ENCODE results near the gene NTRK2. TPM values are rescaled to one million over a fixed set of nuclear protein-coding genes. Genes with fewer than 3 reads are reported as not detected.

NTRK2 gene
- total RNA-seq, 2 experiments from 2014 or later = 1.8 TPM

DNA sequence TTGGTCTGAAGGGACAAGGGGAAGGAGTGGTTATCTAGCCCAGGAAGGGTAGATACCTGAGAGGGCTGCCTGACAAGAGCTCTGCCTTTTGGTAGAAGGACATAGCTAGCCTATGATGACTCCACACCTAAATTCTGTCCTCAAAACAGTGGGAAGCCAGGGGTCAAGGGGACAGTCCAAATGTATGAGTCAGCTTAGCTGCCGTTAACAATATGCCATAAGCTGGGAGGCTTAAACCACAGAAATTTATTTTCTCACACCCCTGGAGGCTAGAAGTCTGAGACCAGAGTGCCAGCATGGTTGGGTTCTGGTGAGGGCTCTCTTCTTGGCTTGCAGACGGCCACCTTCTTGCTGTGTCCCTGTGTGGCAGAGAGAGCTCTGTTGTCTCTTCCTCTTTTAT, 306.4 kb downstream of the NTRK2 start:
- H3K36me3 Mint-ChIP-seq (ENCODE audit: low read depth) = no peaks in the 10 kb centered on the region
- intact Hi-C loops (cut with DNase I, micrococcal nuclease) = no loop called here
- ATAC-seq (no peak), DNase-seq (no peak)
- no peak overlapping the region for H3K4me3 Mint-ChIP-seq
- H3K4me1 Mint-ChIP-seq = no peaks in the 10 kb centered on the region
- CTCF ChIA-PET = no interaction called here
- H3K9me3 Mint-ChIP-seq (ENCODE audit: low read depth) = no peaks in the 10 kb centered on the region
- POLR2A ChIA-PET = no interaction called here
- peaks cover 2% of the 10 kb centered on the region for H3K27me3 Mint-ChIP-seq
- no peak overlapping the region for H3K27ac Mint-ChIP-seq

DNA sequence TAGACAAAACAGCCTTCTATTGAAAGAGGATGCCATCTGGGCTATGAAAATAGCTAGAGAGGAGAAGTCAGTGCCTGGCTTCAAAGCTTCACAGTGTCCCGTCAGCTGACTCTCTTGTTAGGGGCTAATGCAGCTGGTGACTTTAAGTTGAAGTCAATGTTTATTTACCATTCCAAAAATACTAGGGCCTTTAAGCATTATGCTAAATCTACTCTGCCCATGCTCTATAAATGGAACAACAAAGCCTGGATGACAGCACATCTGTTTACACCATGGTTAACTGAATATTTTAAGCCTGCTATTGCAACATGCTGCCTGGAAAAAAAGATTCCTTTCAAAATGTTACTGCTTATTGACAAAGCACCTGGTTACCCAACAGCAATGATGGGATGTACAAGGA, 309.1 kb downstream of the NTRK2 start:
- Mint-ChIP-seq H3K36me3 (ENCODE audit: low read depth) (no peaks in the 10 kb centered on the region), H3K4me1 (no peaks in the 10 kb centered on the region), H3K9me3 (ENCODE audit: low read depth) (no peaks in the 10 kb centered on the region), H3K4me3 (no peak overlapping the region), H3K27me3 (peaks cover 2% of the 10 kb centered on the region), H3K27ac (no peak overlapping the region)
- ChIA-PET POLR2A (no interaction called here), CTCF (no interaction called here)
- ATAC-seq = no peak
- DNase-seq = no peak
- intact Hi-C loops (cut with DNase I, micrococcal nuclease) = no loop called here

DNA sequence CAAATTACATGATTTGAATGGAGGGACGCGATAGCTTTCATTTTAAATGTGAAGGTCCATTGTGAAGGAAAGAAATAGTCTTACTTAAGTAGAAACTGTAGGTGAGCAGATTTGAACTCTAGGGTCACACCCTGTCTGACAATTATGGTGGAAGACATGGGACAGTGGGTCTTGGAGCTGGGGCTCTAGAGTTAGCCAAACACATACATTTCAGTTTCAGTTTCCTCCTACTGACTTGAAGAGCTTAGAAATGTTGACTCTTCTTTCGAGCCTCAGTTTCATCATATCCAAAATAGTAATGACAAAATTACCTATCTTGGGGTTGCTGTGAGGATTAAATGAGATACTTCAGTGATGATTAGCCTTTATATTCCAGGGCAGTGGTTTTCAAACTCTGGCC, 314.2 kb downstream of the NTRK2 start:
- intact Hi-C loops (cut with DNase I, micrococcal nuclease) = no loop called here
- ChIA-PET POLR2A (no interaction called here), CTCF (no interaction called here)
- Mint-ChIP-seq H3K27ac (no peak overlapping the region), H3K4me1 (no peaks in the 10 kb centered on the region), H3K36me3 (ENCODE audit: low read depth) (no peaks in the 10 kb centered on the region), H3K9me3 (ENCODE audit: low read depth) (no peaks in the 10 kb centered on the region), H3K4me3 (no peak overlapping the region), H3K27me3 (peaks cover 6% of the 10 kb centered on the region)
- no peak for ATAC-seq
- no peak for DNase-seq

DNA sequence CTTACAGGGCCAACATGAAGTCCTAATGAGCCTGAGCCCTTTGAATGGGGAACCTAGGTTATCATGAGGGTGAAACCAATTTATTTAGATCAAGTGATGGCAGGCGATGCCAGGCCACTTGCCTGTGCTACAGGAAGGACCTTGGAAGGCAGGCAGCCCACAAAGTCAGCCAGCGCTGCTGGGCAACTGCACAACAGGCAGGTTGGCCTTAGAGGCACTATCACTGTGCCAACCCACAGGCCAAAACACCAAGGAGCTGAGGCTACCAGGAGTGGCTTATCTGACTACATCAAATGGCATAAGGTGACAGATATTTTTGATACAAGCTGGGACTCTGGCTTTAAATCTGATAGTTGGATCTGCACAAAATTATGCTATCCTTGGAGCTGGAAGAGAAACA, 319.1 kb downstream of the NTRK2 start:
- H3K27ac Mint-ChIP-seq = no peak overlapping the region
- ATAC-seq (no peak), DNase-seq (no peak)
- no peaks in the 10 kb centered on the region for H3K4me1 Mint-ChIP-seq
- no peaks in the 10 kb centered on the region for H3K36me3 Mint-ChIP-seq (ENCODE audit: low read depth)
- intact Hi-C loops (cut with DNase I, micrococcal nuclease) = no loop called here
- no peak overlapping the region for H3K4me3 Mint-ChIP-seq
- peaks cover 12% of the 10 kb centered on the region for H3K27me3 Mint-ChIP-seq
- ChIA-PET CTCF (no interaction called here), POLR2A (no interaction called here)
- no peaks in the 10 kb centered on the region for H3K9me3 Mint-ChIP-seq (ENCODE audit: low read depth)

DNA sequence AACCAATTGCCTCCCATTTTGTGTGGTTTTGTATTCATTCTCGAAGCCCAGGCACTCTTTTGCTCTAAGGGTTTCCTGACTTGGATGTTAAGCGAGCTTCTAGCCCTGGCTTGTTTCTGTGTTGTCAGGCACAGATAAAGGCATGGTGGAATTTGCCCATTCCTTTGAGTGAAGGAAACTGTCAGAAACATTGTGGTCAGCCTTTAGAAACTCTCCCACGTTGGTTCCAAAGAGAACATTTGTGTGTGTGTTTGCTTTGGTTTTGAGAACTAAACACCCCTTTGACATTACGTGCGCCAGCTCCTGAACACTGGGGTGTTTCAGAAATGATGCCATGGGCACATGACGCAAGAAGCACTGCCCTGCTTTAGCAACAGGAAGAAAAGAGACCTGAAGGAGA, 320.9 kb downstream of the NTRK2 start:
- CTCF ChIA-PET = no interaction called here
- DNase-seq (no peak), ATAC-seq (no peak)
- H3K27ac Mint-ChIP-seq = no peak overlapping the region
- POLR2A ChIA-PET = no interaction called here
- H3K9me3 Mint-ChIP-seq (ENCODE audit: low read depth) = no peaks in the 10 kb centered on the region
- H3K36me3 Mint-ChIP-seq (ENCODE audit: low read depth) = no peaks in the 10 kb centered on the region
- H3K4me3 Mint-ChIP-seq = no peak overlapping the region
- peaks cover 13% of the 10 kb centered on the region for H3K27me3 Mint-ChIP-seq
- no peaks in the 10 kb centered on the region for H3K4me1 Mint-ChIP-seq
- intact Hi-C loops (cut with DNase I, micrococcal nuclease) = no loop called here

DNA sequence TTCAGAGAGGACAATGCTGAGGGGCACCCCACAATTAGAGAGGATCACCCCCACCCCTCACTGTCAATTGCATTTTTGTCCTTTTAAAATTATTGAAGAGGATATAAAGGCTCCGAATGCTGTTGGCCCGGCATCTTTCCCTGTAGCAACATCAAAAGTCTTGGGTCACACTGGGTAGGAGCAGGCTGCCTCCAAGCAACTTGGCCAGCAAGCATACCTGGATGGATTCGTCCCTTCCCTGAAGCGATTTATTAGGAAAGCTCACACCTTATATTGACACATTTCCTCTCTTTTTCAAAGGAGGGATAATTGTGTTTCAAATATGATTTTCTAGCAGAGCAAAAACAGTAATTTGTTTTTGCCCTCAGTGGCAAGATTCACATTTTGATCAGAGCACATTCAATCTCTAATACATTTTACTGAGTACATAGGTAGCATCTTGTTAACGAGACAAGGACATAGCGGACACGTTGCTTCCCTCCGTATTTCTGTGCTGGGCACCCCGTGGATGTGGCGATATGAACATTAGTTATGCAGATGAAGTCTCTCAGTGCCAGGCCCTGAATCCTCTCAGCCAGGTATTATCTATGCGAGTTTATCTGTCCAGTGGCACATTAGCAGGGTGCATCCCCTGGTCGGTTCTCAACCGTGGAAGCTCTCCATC, 321.5 kb downstream of the NTRK2 start:
- CTCF ChIA-PET = no interaction called here
- ATAC-seq (no peak), DNase-seq (no peak)
- intact Hi-C loops (cut with DNase I, micrococcal nuclease) = no loop called here
- H3K4me1 Mint-ChIP-seq = no peaks in the 10 kb centered on the region
- H3K9me3 Mint-ChIP-seq (ENCODE audit: low read depth) = no peaks in the 10 kb centered on the region
- H3K27ac Mint-ChIP-seq = no peak overlapping the region
- H3K27me3 Mint-ChIP-seq = peaks cover 10% of the 10 kb centered on the region
- POLR2A ChIA-PET = no interaction called here
- H3K36me3 Mint-ChIP-seq (ENCODE audit: low read depth) = no peaks in the 10 kb centered on the region
- H3K4me3 Mint-ChIP-seq = no peak overlapping the region

DNA sequence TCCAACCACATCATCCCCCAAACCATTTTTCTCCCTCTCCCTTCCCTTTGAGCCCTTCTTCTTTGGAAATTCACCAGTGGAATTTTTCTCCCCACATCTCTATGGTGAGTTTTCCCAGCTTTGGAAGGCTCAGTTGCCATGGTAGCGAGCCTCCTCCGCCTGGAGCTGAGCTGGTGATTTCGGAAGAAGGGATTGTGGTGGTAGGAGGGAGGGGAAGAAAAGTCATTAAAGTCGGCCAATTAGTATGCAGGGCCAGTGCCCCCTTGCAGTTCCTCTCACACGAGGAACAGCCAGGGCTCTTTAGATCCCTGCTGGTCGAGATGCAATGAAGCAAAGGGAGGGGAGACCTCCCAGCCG, 322.0 kb downstream of the NTRK2 start:
- ChIA-PET CTCF (no interaction called here), POLR2A (no interaction called here)
- no peak overlapping the region for H3K27ac Mint-ChIP-seq
- no peak for DNase-seq
- ATAC-seq = no peak
- no peak overlapping the region for H3K4me3 Mint-ChIP-seq
- peaks cover 10% of the 10 kb centered on the region for H3K27me3 Mint-ChIP-seq
- intact Hi-C loops (cut with DNase I, micrococcal nuclease) = no loop called here
- no peaks in the 10 kb centered on the region for H3K9me3 Mint-ChIP-seq (ENCODE audit: low read depth)
- H3K4me1 Mint-ChIP-seq = no peaks in the 10 kb centered on the region
- no peaks in the 10 kb centered on the region for H3K36me3 Mint-ChIP-seq (ENCODE audit: low read depth)

DNA sequence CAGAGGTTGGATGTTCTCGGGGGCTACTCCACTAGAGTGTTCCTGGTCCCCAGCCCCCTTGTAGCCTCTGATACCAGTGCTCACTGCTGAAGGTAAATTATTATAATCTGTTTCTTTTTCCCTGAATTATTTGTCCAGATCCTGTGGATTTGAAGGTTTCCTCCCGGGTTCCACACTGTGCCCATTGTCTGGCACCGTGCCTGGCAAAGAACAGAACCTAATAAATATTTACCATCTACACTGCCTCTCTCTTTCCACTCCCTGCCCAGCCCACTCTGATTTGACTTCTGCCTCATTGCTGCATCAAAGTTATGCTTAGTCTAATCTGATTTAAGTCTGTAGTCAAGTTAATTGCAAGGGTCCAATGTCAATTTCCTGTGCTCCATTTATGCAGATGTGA, 322.9 kb downstream of the NTRK2 start:
- POLR2A ChIA-PET = no interaction called here
- Mint-ChIP-seq H3K9me3 (ENCODE audit: low read depth) (no peaks in the 10 kb centered on the region), H3K27me3 (peaks cover 10% of the 10 kb centered on the region), H3K27ac (no peak overlapping the region), H3K36me3 (ENCODE audit: low read depth) (no peaks in the 10 kb centered on the region), H3K4me1 (no peaks in the 10 kb centered on the region), H3K4me3 (no peak overlapping the region)
- DNase-seq (no peak), ATAC-seq (no peak)
- intact Hi-C loops (cut with DNase I, micrococcal nuclease) = no loop called here
- CTCF ChIA-PET = no interaction called here

DNA sequence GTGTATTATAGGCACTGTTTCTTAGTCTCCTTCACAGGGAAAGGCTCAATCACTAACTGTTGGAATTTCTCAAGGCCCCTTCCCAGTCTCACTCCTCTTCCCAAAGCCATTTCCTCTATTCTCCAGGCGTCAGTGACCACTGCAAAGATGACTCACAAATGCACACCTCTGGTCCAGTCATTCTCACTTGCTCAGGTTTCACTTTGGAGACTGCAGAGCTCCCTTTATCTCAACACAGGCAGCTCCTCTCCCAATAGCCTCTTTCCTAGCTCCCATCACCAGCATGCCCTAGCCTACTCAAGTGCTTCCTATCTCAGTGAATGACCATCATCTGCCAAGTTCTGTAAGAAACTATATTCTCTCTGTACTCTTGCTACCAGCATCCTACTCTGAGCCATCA, 323.6 kb downstream of the NTRK2 start:
- DNase-seq (no peak), ATAC-seq (no peak)
- intact Hi-C loops (cut with DNase I, micrococcal nuclease) = no loop called here
- POLR2A ChIA-PET = no interaction called here
- Mint-ChIP-seq H3K9me3 (ENCODE audit: low read depth) (no peaks in the 10 kb centered on the region), H3K36me3 (ENCODE audit: low read depth) (no peaks in the 10 kb centered on the region), H3K4me1 (no peaks in the 10 kb centered on the region), H3K4me3 (no peak overlapping the region), H3K27ac (no peak overlapping the region), H3K27me3 (peaks cover 10% of the 10 kb centered on the region)
- CTCF ChIA-PET = no interaction called here

DNA sequence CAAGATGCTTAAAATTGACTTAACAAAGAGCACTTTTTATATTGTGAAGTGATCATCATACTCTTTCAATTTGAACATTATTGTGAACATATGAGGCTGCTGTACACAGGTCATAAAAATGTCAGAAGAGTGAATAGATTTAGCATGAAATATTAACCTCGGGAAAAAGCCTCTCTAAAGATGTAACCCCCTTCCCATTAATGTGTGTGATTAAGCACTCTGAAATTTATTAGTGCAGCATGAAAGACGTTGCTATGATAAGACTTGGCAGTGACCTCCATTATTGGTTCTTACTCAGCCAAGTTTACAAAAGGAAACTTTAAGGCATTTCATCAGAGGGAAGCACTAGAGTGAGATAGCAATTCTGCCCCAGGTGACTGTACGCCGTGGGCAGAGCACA, 326.5 kb downstream of the NTRK2 start:
- H3K36me3 Mint-ChIP-seq (ENCODE audit: low read depth) = no peaks in the 10 kb centered on the region
- H3K9me3 Mint-ChIP-seq (ENCODE audit: low read depth) = peaks cover under 1% of the 10 kb centered on the region
- peaks cover 11% of the 10 kb centered on the region for H3K27me3 Mint-ChIP-seq
- H3K4me3 Mint-ChIP-seq = no peak overlapping the region
- intact Hi-C loops (cut with DNase I, micrococcal nuclease) = no loop called here
- ChIA-PET CTCF (no interaction called here), POLR2A (no interaction called here)
- DNase-seq (no peak), ATAC-seq (no peak)
- H3K27ac Mint-ChIP-seq = no peak overlapping the region
- H3K4me1 Mint-ChIP-seq = no peaks in the 10 kb centered on the region

DNA sequence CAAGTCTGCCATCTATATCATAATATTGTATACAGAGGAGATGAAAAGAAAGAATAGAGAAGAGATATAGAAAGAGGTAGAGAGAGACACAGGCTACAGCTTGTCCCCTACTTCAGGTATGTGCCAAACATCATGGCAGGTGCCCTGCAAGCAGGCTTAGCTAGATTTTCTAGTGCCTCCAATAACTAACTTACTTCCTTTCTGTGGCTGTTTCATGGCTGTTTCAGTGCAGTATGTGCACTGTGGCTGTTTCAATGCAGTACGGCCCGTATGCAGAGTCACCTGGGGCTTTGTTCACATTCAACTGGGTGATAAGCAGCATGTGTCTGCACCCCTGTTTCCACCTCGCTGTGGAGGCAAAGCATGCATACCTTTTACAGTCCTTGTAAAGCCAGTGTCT, 327.2 kb downstream of the NTRK2 start:
- intact Hi-C loops (cut with DNase I, micrococcal nuclease) = no loop called here
- H3K4me1 Mint-ChIP-seq = no peaks in the 10 kb centered on the region
- H3K4me3 Mint-ChIP-seq = no peak overlapping the region
- no peaks in the 10 kb centered on the region for H3K36me3 Mint-ChIP-seq (ENCODE audit: low read depth)
- peaks cover 4% of the 10 kb centered on the region for H3K9me3 Mint-ChIP-seq (ENCODE audit: low read depth)
- no peak overlapping the region for H3K27ac Mint-ChIP-seq
- POLR2A ChIA-PET = no interaction called here
- DNase-seq = no peak
- peaks cover 12% of the 10 kb centered on the region for H3K27me3 Mint-ChIP-seq
- no peak for ATAC-seq
- CTCF ChIA-PET = interaction anchor here (1.1 kb wide), 1 partner anchor 10 kb away, joined by 5 read pairs; no protein-coding TSS in a partner anchor

DNA sequence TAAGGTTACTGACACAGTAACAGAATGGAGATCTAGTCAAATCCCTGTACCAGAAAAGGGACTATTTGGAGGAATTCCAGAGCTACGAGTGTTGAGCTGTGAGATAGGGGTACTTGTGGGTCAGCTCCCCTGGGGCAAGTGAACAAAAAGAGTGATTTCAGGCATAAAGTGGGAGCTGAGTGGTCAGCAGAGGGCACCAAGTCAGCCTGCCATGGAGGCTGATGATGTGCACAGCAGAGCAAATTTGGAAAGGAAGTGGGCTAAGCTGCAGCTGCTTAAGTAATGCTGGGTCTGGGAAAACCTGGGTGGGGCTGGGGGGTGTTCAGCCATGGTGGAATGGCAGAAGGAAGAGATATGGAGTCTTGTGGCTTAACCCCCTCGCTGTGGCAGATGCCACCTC, 327.9 kb downstream of the NTRK2 start:
- ATAC-seq (no peak), DNase-seq (no peak)
- Mint-ChIP-seq H3K27ac (no peak overlapping the region), H3K4me3 (no peak overlapping the region), H3K9me3 (ENCODE audit: low read depth) (peaks cover 4% of the 10 kb centered on the region), H3K36me3 (ENCODE audit: low read depth) (no peaks in the 10 kb centered on the region), H3K4me1 (no peaks in the 10 kb centered on the region), H3K27me3 (peaks cover 12% of the 10 kb centered on the region)
- intact Hi-C loops (cut with DNase I, micrococcal nuclease) = no loop called here
- CTCF ChIA-PET = interaction anchor here (0.7 to 1.1 kb wide), 2 partner anchors 9 to 17 kb away, joined by 3 to 5 read pairs; no protein-coding TSS in a partner anchor
- POLR2A ChIA-PET = no interaction called here

DNA sequence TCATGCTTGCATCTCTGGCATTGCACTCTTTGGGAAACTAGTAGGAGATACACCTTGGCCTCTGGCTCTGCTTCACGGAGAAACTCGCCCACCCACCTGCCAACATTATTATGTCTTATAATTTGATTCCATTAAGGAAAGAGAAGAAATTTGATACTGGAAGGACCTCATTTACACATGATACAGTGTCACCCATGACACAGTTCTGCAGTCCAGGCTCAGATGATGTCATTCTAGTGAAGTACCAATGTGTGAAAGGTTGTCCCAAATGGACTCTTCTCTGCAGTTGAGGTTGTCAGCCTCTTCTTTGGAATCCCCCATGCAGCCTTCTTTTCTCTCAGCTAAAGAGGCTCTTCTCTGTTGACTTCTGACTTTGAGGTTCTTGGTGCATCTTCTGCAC, 329.1 kb downstream of the NTRK2 start:
- Mint-ChIP-seq H3K27ac (no peak overlapping the region), H3K36me3 (ENCODE audit: low read depth) (no peaks in the 10 kb centered on the region), H3K4me1 (no peaks in the 10 kb centered on the region), H3K27me3 (peaks cover 5% of the 10 kb centered on the region), H3K9me3 (ENCODE audit: low read depth) (peaks cover 4% of the 10 kb centered on the region), H3K4me3 (no peak overlapping the region)
- no peak for ATAC-seq
- DNase-seq = no peak
- ChIA-PET POLR2A (no interaction called here), CTCF (no interaction called here)
- intact Hi-C loops (cut with DNase I, micrococcal nuclease) = no loop called here
